WTC11 (cell line): Measurements from ENCODE around the gene PRKAA2.

Experiments
- CBFB ChIP-seq: sonication (generic); formaldehyde crosslinking; IDR thresholded peaks from 2 replicates; pipeline ENCODE4 v1.8.1; 2022; ENCODE audit warnings: mild to moderate bottlenecking, low read depth, missing genetic modification reagents
- CTCF ChIP-seq: fragments of 200-600 bp; IDR thresholded peaks from 2 replicates; pipeline ENCODE4 v1.8.0; 2022; ENCODE audit warnings: antibody characterized with exemption
- ETV6 ChIP-seq: sonication (generic); formaldehyde crosslinking; IDR thresholded peaks from 2 replicates; pipeline ENCODE4 v1.8.1; 2022; ENCODE audit warnings: mild to moderate bottlenecking, missing genetic modification reagents
- JUN ChIP-seq: sonication (generic); formaldehyde crosslinking; IDR thresholded peaks from 2 replicates; pipeline ENCODE4 v1.8.0; 2023; ENCODE audit warnings: mild to moderate bottlenecking, missing genetic modification reagents
- KAT7 ChIP-seq: sonication (generic); formaldehyde crosslinking; IDR thresholded peaks from 2 replicates; pipeline ENCODE4 v1.8.1; 2023; ENCODE audit warnings: missing genetic modification reagents, mild to moderate bottlenecking, borderline replicate concordance
- MAX ChIP-seq: sonication (generic); formaldehyde crosslinking; IDR thresholded peaks from 2 replicates; pipeline ENCODE4 v1.8.0; 2022; ENCODE audit warnings: mild to moderate bottlenecking, missing genetic modification reagents
- NFE2L1 ChIP-seq: sonication (generic); formaldehyde crosslinking; IDR thresholded peaks from 2 replicates; pipeline ENCODE4 v1.8.1; 2023; ENCODE audit warnings: missing genetic modification reagents
- PRDM15 ChIP-seq: sonication (generic); formaldehyde crosslinking; IDR thresholded peaks from 2 replicates; pipeline ENCODE4 v1.8.0; 2022; ENCODE audit warnings: missing genetic modification reagents
- PREB ChIP-seq: sonication (generic); formaldehyde crosslinking; IDR thresholded peaks from 2 replicates; pipeline ENCODE4 v1.8.1; 2022; ENCODE audit warnings: mild to moderate bottlenecking, missing genetic modification reagents, moderate library complexity, borderline replicate concordance
- SP1 ChIP-seq: sonication (generic); formaldehyde crosslinking; conservative IDR thresholded peaks from 2 replicates; pipeline ENCODE4 v1.8.1; 2022; ENCODE audit warnings: missing genetic modification reagents
- TCF7 ChIP-seq: sonication (generic); formaldehyde crosslinking; IDR thresholded peaks from 2 replicates; pipeline ENCODE4 v1.8.0; 2022; ENCODE audit warnings: mild to moderate bottlenecking, low read depth, missing genetic modification reagents, moderate library complexity
- ZNF423 ChIP-seq: fragments of 250-450 bp; sonication (Bioruptor Pico); IDR thresholded peaks from 2 replicates; pipeline ENCODE4 v2.1.2; 2022; ENCODE audit warnings: mild to moderate bottlenecking, moderate library complexity

GRCh38 chr1:56630786-56631185 is 14.3 kb upstream of the PRKAA2 start:
- no peak for TF ChIP-seq SP1
- TF ChIP-seq ETV6 (CRISPR knock-in tag): no peak
- no peak for TF ChIP-seq MAX (CRISPR knock-in tag)
- TF ChIP-seq CTCF: no peak
- TF ChIP-seq NFE2L1 (CRISPR knock-in tag): no peak
- no peak for TF ChIP-seq KAT7
- TF ChIP-seq PRDM15 (CRISPR knock-in tag): no peak
- no peak for TF ChIP-seq JUN (CRISPR knock-in tag)
- TF ChIP-seq TCF7 (CRISPR knock-in tag): no peak
- TF ChIP-seq CBFB (CRISPR knock-in tag): no peak
- TF ChIP-seq ZNF423 (CRISPR knock-in tag): no peak
- TF ChIP-seq PREB (CRISPR knock-in tag): no peak
